NK-92 treated with Interleukin-12 subunit alpha and Interleukin-12 subunit beta, amount 100 ng/mL, for 24 hours (cell line): Measurements from ENCODE around the gene KASH5.

ENCODE experiments used
- DNase-seq: peaks from one replicate; lab custom pipeline; 2025; lab: John Stamatoyannopoulos, UW

KASH5 gene, protein sequence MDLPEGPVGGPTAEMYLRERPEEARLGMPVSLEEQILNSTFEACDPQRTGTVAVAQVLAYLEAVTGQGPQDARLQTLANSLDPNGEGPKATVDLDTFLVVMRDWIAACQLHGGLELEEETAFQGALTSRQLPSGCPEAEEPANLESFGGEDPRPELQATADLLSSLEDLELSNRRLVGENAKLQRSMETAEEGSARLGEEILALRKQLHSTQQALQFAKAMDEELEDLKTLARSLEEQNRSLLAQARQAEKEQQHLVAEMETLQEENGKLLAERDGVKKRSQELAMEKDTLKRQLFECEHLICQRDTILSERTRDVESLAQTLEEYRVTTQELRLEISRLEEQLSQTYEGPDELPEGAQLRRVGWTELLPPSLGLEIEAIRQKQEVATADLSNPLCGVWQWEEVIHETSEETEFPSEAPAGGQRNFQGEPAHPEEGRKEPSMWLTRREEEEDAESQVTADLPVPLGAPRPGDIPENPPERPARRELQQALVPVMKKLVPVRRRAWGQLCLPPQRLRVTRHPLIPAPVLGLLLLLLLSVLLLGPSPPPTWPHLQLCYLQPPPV

DNA sequence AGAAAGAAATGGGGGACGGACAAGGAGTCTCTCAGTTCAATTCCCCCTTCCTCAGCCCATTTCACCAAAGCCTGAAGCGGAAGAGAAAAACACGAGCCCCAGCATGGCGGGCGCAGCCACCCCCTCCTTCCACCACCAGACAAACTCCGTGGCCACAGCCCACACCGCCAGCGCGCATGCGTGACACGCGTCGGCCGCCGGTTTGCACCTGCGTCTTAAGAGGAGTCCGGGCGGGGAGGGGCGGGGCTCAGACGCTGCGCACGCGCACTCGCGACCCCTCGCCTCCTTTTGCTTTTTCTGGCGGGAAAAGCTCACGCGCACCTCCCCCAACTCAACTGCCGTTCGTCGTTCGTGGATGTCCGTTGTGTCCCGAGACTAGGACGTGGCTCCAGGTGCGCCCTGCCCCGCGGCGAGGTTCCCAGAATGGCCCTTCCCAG is at the start of gene KASH5:
Gene KASH5, plus strand, starts transcription at position 314 of the 437 bp plus-strand sequence. CDS start 2,635 bp downstream, outside the sequence.
- DNase-seq: no peak

DNA sequence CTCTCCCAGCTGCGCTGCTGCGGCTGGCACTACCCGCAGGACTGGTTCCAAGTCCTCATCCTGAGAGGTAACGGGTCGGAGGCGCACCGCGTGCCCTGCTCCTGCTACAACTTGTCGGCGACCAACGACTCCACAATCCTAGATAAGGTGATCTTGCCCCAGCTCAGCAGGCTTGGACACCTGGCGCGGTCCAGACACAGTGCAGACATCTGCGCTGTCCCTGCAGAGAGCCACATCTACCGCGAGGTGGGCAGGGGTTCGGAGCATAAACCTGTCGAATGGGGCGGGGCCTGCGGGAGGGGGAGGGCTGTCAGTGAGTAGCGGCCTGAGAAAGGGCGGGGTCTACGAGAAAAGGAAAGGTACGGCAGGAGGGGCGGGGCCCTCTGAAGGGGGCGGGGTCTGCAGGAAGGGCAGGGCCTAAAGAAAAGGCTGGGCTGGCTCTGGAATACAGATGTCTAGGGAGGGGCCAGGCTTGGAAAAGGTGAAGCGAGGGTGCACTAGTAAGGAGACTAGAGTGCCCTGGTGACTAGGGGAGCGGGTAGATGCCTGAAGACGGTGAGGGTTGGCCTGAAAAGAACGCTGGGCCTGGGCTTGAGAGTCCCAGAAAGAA is 49.3 kb upstream of the KASH5 start:
- DNase-seq: no peak

DNA sequence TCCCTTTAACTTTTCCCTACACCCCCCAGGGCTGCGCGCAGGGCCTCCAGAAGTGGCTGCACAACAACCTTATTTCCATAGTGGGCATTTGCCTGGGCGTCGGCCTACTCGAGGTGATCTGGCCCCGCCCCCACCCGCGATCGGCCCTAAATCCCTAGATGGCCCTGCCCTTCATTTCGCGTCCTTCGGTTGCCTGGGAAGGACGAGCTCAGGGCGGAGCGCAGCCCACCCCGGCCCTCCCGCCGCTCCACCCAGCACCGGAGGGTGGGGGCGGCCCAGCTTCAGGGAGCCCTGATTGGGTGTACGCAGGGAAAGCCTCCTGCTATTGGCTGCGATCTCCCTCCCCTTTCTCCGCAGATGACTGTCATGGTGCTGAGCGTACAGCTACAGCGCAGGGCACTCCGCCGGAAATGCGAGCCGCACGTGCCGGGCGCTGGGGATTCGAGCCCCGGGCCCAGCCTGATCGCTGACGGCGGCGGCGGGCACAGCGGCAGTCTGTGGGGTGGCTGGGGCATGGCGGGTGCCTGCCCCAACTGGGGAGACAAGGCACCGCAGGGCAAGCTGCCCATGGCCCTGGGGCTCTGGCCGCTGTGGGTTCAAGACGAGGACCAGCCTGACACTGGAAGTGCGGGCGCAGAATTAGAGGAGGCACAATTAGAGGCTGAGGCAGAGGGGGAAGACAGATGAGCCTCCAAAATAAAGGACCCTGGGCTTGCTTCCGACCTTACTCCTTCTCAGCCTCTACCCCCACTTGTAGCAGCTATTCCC is 48.6 kb upstream of the KASH5 start:
- DNase-seq: no peak

DNA sequence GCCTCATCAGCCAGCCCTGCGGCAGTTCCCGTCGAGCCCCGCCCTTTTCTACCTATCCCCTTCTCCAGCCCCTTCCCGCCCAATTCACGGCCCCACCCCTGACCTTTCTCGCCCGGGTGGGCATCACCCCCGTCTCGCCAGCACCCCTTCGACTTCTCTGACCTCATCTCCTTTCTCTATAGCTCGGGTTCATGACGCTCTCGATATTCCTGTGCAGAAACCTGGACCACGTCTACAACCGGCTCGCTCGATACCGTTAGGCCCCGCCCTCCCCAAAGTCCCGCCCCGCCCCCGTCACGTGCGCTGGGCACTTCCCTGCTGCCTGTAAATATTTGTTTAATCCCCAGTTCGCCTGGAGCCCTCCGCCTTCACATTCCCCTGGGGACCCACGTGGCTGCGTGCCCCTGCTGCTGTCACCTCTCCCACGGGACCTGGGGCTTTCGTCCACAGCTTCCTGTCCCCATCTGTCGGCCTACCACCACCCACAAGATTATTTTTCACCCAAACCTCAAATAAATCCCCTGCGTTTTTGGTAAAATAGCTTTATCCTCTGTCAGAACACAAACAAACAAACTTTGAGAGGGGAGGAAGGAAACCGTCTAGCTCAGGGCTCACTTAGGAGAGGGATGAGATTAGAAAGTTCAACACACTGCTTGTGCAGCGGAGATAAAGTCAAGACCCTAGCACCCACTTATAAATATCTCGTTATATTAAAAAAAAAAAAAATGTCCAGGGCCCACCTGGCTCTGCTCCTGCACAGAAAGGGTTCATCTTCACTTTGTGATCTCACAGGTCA is 47.8 kb upstream of the KASH5 start:
- no peak for DNase-seq

DNA sequence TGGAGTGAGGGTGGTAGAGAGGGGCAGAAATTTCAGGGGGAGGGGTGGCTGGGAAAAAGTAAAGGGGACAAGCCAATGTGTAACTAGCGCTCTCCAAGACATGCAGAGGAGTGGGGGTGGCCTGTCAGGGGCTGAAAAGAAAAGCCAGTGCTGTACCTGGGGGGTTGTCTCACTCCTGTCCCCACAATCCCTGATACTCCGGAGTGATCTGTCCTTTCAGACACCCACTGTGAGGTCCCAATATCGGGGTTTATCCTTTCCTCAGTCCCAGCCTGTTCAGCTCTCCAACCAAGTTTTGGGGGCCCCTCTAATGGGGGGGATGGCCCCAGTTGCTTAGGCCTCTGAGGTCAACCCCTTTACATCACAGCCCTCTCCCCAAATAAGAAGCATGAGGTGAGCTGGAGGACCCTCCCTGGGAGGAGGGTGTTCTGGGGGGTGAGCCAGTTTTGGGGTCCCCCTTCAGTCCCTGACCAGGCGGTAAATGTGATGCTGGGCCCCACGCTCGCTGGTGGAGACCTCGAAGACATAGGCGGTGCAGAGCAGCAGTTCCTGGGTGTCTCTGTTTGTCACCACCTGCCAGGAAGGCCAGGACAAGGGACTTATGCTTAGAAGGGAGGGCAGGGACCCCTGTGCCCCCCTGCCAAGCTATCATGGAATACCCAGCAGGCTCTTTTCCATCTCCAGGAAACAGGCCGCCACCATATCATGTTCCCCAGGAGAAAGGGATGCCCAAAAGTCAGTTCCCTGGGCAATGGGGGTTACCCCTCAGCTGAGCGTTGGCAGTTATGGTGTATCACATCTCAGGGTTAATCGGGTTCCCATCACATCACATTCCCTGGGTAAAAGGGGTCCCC is 47.0 kb upstream of the KASH5 start:
- DNase-seq: no peak

DNA sequence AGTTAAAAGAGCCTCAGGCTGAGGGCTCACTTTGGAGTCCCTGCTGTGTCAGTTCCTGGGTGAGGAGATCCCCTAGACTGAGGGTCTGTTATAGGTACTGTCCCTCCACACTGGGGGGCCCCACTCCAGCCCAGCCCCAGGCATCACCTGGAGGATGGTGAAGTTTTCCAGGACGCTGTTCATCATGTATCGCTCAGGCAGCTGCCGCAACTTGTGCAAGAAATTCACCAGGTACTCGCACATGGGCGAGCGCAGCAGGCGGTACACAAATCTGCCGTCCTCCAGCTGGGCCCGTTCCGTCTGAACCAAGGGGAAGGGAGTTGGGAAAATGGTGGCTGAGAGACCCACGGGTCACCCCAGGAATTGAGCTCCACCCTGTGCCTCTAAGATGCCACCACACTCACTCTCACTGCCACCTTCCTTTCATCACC is 45.7 kb upstream of the KASH5 start:
- no peak for DNase-seq

DNA sequence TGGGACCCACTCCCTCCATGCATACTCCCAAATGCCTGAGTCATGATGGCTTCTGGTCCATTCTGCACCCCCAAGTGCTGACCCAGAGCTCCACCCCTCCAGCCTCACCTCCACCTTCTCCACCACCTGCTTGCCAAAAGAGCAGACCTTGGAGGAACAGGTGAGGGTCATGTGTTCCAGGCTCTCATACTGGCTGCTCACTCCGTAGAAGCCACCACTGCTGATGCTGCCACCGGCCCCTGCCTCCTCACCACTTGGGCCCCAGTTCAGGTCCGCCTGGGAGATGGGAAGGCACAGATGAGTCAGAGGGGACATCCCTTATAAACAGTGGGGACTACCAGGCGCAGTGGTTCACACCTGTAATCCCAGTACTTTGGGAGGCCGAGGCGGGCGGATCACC is 44.9 kb upstream of the KASH5 start:
- DNase-seq: no peak

DNA sequence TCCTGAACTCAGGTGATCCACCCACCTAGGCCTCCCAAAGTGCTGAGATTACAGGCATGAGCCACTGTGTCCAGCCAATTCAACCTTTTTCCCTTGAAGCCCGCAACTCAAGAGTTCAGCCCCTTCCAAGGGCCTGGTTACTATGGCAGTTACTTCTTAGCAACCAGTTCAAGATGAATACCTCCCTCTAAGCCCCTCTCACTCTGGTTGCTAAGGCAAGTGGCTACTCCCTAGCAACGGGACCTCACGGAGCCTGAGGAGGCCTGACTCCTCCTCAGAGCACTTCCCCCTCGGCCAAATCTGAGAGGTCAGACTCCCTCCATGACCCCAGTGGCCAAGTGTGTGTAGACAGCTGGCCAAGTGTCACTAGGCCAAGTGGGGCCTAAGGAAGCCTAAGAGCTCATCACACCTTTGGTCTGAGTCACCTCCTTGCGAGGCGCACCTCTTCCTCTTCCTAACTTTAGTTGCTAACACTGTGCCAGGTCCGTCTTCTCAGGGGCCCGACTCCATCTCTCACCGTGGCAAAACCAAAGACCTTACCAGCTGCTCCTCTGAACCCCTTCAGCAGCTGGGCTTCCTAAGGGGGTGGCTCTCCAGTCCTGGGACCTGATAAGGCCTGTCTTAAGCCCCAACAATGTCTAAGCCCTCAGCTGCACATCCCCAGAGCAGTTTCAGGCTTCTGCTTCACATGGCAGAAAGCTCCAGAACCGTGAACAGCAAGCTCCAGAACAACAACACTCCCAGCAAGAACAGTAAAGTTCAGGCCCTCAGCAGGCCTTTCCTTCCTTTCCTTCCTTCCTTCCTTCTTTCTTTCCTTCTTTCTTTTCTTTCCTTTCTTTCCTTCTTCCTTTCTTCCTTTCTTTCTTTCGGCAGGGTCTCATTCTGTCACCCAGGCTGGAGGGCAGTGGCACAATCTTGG is 43.3 kb upstream of the KASH5 start:
- DNase-seq: peak; percentile 22

DNA sequence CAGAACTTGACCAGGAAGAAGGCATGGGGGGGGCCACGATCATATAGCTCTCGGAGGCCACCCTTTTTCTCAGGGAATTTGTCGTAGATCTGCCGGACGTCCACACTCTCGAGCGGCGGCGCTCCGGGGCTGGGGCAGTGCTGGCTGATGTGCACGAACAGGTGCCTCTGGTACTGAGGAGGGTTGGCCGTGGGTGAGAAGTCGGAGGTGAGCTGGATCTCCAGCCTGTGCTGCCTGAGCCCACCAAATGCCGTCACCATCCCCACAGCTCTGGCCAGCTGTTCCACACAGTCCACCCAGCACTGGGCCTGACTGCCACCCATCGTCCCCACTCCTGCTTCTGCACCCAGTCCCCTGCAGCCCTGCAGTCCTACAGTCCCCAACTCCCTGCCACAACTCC is 40.9 kb upstream of the KASH5 start:
- DNase-seq: no peak

DNA sequence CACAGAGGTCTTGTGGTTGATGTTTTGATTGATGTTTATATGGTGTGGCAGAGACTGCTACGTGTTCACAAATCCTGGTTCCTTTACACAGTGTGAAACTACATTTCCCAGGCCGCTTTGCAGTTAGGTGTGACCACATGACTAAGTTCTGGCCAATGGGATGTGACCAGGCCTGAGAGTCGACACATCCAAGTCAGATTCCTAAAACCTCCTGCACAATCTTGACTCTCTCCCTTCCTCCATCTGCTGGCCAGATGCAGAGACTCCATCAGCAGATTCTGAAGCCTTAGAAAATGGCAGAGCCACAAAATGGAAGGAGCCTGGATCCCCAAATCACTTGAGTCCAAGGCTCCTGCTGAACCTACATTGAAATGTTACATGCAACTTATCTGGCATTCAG is 40.2 kb upstream of the KASH5 start:
- no peak for DNase-seq

DNA sequence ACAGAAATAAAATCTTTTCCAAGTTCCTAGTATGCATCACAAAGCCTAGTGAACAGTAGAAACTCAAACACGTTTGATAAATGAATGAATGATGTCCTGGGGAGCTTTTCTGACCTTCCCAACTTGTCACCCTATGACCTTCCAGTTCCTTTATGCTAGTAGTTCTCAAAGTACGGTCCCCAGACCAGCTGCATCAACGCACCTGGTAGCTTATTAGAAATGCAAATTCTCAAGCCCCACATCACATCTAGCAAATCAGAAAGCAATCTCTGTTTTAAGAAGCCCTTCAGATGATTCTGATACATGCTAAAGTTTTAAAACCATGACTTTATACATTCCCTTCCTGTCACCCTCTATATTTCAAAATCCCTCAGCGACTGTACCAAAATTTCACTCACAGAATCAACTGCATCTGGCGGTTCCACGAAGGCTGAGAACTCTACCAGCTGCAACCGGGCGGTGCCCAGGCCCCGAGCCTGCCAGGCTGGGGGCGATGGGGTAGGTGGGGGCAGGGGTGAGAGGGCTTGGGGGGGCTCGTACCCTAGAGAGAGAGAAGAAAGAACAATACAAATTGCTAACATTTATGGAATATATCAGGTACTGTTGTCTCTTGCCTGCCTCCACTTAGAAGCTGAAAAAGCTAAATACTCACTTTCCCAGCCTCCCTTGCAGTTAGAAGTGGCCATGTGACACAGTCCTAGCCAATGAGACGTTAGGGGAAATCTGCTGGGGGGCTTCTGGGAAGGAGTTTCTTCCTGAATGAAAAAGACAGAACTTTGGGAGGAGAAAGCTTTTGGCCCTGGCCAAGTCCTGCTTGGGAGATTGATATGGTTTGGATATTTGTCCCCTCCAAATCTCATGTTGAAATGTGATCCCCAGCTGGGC is 39.5 kb upstream of the KASH5 start:
- DNase-seq: no peak

DNA sequence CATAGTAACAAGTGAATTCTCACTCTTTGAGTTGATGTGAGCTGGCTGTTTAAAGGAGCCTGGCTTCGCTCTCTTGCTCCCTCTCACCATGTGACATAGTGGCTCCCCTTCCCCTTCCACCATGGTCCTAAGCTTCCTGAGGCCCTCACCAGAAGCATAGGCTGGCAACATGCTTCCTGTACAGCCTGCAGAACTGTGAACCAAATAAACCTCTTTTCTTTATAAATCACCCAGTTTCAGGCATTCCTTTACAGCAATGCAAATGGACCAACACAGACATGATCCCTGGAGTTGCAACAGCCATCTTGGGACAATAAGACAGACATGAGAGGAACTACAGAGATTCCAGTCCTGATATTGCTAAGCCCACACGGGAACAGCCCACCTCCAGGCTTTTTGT is 38.5 kb upstream of the KASH5 start:
- no peak for DNase-seq

DNA sequence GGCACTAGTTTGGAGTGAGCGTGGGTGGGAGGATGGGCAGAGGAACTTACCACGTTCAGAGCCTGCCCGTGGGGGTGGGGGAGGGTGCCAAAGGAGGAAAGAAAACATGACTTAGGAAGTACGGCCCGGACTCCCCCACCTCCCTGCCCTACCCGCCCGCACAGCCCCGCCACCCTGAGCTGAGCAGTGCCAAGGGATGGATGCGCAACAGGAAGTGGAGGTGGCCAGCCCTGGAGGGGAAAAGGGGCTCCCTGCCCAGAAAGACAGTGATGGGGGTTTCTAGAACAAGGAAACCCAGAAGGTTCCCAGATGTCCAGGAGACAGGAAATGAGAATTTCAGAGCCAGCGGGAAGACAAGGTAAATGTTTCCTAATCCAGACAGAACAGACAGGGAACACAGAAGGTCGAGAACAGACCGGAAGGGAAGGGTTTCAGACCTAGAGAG is 32.1 kb upstream of the KASH5 start:
- DNase-seq: no peak

DNA sequence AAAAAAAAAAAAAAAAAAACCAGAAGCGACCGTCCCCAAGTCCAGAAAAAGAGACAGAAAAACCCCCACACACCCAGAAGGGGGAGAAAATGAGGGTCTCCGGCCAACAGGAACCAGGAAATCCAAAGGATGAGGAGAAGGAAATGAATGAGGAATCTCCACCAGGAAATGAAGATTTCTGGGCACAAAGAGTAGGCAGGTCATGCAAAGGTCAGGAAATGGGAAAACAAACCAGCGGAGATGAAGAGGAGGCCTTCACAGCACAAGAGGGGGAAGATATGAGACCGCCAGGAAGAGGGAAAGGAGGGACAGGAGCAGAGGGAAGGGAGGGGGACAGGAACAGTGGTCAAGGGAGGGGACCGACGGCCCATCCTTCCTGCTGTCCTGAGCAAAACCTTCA is 31.7 kb upstream of the KASH5 start:
- no peak for DNase-seq

DNA sequence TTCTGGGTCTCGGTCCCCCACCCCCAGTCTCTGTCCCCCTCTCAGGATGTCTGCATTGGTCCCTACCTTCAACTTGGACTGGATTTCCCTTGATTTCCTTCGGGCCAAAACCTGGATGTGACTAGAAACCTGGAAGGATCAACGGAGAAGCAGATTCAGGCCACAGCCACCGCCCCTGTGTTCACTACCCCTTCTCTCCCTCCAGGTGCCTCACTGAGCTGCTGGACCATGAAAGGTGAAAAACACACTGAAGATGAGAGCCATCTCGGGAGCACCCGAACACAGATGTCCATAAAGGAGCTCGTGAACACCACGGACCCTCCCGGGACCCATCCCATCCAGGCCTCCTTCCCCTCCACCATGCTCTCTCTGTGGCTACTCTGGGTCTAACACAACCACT is 30.9 kb upstream of the KASH5 start:
- DNase-seq: no peak

DNA sequence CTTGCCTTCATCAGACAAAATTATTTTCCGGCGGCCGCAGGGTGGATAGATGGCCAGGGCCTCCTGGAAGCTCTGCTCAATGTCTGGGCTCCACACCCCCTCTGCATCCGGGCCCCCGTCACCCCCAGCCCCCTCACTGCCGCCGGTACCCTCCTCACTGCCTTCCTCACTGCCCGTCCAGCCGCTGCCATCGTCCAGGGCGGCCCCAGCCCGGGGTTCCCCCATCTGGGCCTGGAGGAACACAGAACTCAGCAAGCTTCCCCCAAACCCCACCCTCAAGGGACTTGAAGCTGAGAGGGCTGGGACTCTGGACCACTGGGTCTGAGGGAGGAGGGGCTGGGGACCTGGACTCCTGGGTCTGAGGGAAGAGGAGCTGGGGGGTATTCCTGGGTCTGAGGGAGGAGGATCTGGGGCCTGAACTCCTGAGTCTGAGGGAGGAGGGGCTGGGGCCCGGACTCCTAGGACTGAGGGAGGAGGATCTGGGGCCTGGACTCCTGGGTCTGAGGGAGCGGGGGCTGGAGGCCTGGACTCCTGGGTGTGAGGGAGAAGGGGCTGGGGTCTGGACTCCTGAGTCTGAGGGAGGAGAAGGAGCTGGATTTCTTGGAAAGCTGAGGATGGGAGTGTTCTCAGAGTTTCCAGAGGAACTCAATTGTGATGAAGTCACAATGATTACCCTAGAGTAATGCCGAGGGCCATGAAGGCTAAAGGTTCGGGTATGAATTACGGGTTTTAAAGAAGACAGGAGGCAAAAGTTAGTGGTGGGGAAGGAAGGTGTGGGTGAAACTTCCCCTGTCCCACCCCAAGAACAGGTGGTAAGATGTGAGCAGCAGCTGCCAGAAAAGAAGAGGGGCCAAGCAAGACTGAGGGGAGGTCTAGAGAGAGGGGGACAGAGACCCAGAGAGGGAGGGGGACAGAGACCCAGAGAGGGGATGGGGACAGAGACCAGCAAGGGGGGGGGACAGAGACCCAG is 27.9 kb upstream of the KASH5 start:
- no peak for DNase-seq

DNA sequence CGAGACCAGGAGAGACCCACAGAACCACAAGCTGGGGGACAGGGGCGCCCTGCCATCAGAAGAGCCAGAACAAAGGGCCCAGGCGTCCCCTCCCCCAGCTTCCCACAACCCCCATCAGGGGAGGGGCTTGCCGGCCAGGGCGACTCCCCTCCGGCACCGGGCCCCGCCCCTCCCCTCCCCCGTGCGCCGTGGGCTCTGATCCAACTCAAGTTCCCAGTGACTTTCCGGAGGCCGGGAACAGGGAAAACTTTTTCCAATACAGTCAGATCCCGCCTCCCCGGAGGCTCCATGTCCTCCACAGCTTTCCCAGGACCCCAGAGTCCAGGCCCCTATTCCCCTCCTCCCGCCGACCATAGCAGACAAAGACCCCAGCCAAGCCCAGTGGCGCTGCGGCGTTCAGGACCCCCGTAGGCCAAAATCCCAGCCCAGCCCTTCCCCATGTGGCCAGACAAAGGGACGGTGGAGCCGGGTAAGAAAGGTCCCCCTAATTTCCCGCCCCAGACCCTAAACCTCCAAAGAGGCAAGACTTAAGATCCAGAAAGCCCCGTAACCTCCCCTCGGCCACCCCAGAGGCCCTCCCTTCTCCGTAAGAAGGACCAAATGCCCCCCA is 26.5 kb upstream of the KASH5 start:
- DNase-seq: no peak
